HepG2 (cell line): ENCODE results near the gene ZBTB22. TPM values are rescaled to one million over a fixed set of nuclear protein-coding genes. Genes with fewer than 3 reads are reported as not detected.

Source experiments
- ATAC-seq: fragments of 200-7000 bp; cut with Tn5 transposase; 3 replicates; pipeline ENCODE4 v1.9.1; 2020; ENCODE audit warnings: mild to moderate bottlenecking, moderate library complexity
- BruUV-seq: library from RNA; stranded (reverse); fragments of 400-500 nt; replicated peaks from 2 replicates; lab custom pipeline; 2021; lab: Mats Ljungman, UMichigan
- CTCF ChIA-PET: fragments of 300-600 bp; formaldehyde crosslinking; extraction: SDS; loops from one replicate; lab custom pipeline; 2021; ENCODE audit warnings: low total read pairs, inconsistent platforms, low intra/inter-chr PET ratio; lab: Yijun Ruan, JAX
- POLR2A ChIA-PET: fragments of 350-600 bp; sonication (Branson Sonifier 250); formaldehyde crosslinking; loops from one replicate; lab custom pipeline; 2020; ENCODE audit warnings: antibody characterized with exemption, inconsistent platforms; lab: Yijun Ruan, JAX
- DNase-seq: peaks from one replicate; pipeline ENCODE4 v3.0.0-alpha.2; 2015; ENCODE audit warnings: low spot score
- FAIRE-seq: peaks from 3 replicates; lab custom pipeline; 2011; peaks lifted over from hg19 to GRCh38; lab: Jason Lieb, UNC
- H2AFZ ChIP-seq: one replicate; pipeline ENCODE4 v1.6.1; 2011; ENCODE audit warnings: low read length, inconsistent platforms
- H3K27ac ChIP-seq: fragments of 300-600 bp; 3 replicates; pipeline ENCODE4 v1.8.0; 2011; ENCODE audit warnings: mixed run types, mild to moderate bottlenecking, mixed read lengths, low read length, inconsistent platforms; ENCODE audit not compliant: insufficient read depth; ENCODE audit errors: extremely low read length
- H3K27me3 ChIP-seq, 2 experiments: fragments of 200-600 bp in 1 of 2; 2 replicates in 1 of 2; 3 replicates in 1 of 2; pipeline versions ENCODE4 v1.6.0 to v1.8.0; 2011; ENCODE audit warnings: low read length in 2 of 2, mild to moderate bottlenecking in 2 of 2, moderate library complexity in 2 of 2, inconsistent platforms in 1 of 2; ENCODE audit not compliant: insufficient read depth in 2 of 2, control insufficient read depth in 1 of 2
- H3K36me3 ChIP-seq, 2 experiments: fragments of 200-600 bp in 1 of 2; replicated peaks in 1 of 2; 2 replicates in 1 of 2; 3 replicates in 1 of 2; pipeline versions ENCODE4 v1.5.1 to v1.8.0; 2011; ENCODE audit warnings: low read length in 2 of 2, inconsistent platforms in 1 of 2; ENCODE audit not compliant: insufficient read depth in 2 of 2, control insufficient read depth in 1 of 2
- H3K4me1 ChIP-seq: 2 replicates; pipeline ENCODE4 v1.5.1; 2012; ENCODE audit warnings: low read length, inconsistent platforms; ENCODE audit not compliant: insufficient read depth
- H3K4me2 ChIP-seq: 2 replicates; pipeline ENCODE4 v1.6.0; 2011; ENCODE audit warnings: low read depth, low read length, inconsistent platforms
- H3K4me3 ChIP-seq, 3 experiments: fragments of 200-600 bp in 1 of 3; sonication (generic), shearing (Covaris generic) in 1 of 3; replicated peaks in 1 of 3; 2 replicates each; pipeline ENCODE4 v1.5.1; 2011 to 2016; ENCODE audit warnings: low read length in 3 of 3, inconsistent platforms in 2 of 3, low read depth in 2 of 3, mild to moderate bottlenecking in 2 of 3, control low read depth in 1 of 3, mixed read lengths in 1 of 3; ENCODE audit not compliant: insufficient read depth in 1 of 3
- H3K79me2 ChIP-seq: one replicate; pipeline ENCODE4 v1.6.1; 2011; ENCODE audit warnings: low read length, inconsistent platforms; ENCODE audit not compliant: insufficient read depth
- H3K9ac ChIP-seq: 2 replicates; pipeline ENCODE4 v1.6.0; 2011; ENCODE audit warnings: mild to moderate bottlenecking, low read depth, low read length, inconsistent platforms; ENCODE audit not compliant: insufficient read depth
- H3K9me3 ChIP-seq: 2 replicates; pipeline ENCODE4 v1.5.1; 2012; ENCODE audit warnings: mild to moderate bottlenecking, low read length
- H4K20me1 ChIP-seq: 2 replicates; pipeline ENCODE4 v1.6.0; 2011; ENCODE audit warnings: inconsistent platforms, mild to moderate bottlenecking, low read length, moderate library complexity; ENCODE audit not compliant: insufficient read depth
- AGO1 ChIP-seq: fragments of 200-400 bp; formaldehyde crosslinking; IDR thresholded peaks from 2 replicates; pipeline ENCODE4 v1.6.1; 2017; ENCODE audit warnings: mild to moderate bottlenecking, low read depth, low read length, moderate library complexity; ENCODE audit not compliant: poor library complexity, severe bottlenecking
- AGO2 ChIP-seq: fragments of 200-400 bp; formaldehyde crosslinking; optimal IDR thresholded peaks from 2 replicates; pipeline ENCODE3; 2017; ENCODE audit warnings: mild to moderate bottlenecking, low read depth, low read length, moderate library complexity
- NR2F6 ChIP-seq, 2 experiments: IDR thresholded peaks; 2 replicates each; pipeline ENCODE4 v1.6.1; 2016; ENCODE audit warnings: antibody characterized with exemption in 1 of 2, mild to moderate bottlenecking in 1 of 2
- THAP9 ChIP-seq: sonication (generic); formaldehyde crosslinking; IDR thresholded peaks from 2 replicates; pipeline ENCODE4; 2020; ENCODE audit warnings: missing genetic modification reagents, mild to moderate bottlenecking, borderline replicate concordance
- ZFP91 ChIP-seq: sonication (generic); formaldehyde crosslinking; IDR thresholded peaks from 2 replicates; pipeline ENCODE4 v1.9.0; 2022; ENCODE audit warnings: missing genetic modification reagents, mild to moderate bottlenecking, borderline replicate concordance
- ZNF282 ChIP-seq: fragments of 450-650 bp; IDR thresholded peaks from 2 replicates; pipeline ENCODE4 v1.6.1; 2018; ENCODE audit not compliant: partially characterized antibody
- ZNF383 ChIP-seq: sonication (generic); formaldehyde crosslinking; IDR thresholded peaks from 2 replicates; pipeline ENCODE4 v1.4.0; 2020; ENCODE audit warnings: missing genetic modification reagents, mild to moderate bottlenecking, borderline replicate concordance
- ZNF501 ChIP-seq: sonication (generic); formaldehyde crosslinking; IDR thresholded peaks from 2 replicates; pipeline ENCODE4 v1.5.1; 2020; ENCODE audit warnings: mild to moderate bottlenecking, moderate library complexity, missing genetic modification reagents
- ZNF589 ChIP-seq: sonication (generic); formaldehyde crosslinking; conservative IDR thresholded peaks from 2 replicates; pipeline ENCODE4 v1.8.0; 2022; ENCODE audit warnings: mild to moderate bottlenecking, moderate library complexity, missing genetic modification reagents
- WGBS: methylation state at CpG from one replicate; pipeline ENCODE4 v1.1.6; 2017; ENCODE audit warnings: low lambda C conversion rate; 5-methylcytosine and 5-hydroxymethylcytosine counted together
- in situ Hi-C: cut with HindIII; loops from 2 replicates; pipeline ENCODE4 v1.10.0; 2017; ENCODE audit warnings: low pct_unique_long_range_greater_than_20kb; ENCODE audit not compliant: extremely low pct_ligation_motif_present
- intact Hi-C: fragments of 100-400 bp; cut with micrococcal nuclease; formaldehyde crosslinking; loops from one replicate; pipeline ENCODE4 v1.10.0; 2022; ENCODE audit not compliant: unreplicated experiment
- polyA plus RNA-seq, 8 experiments: library from polyadenylated mRNA; depleted of rRNA in 3 of 8; stranded (reverse) in 7 of 8; unstranded in 1 of 8; fragments of >200 nt; fragmentation: Illumina TruSeq in 4 of 8; extraction: Trizol in 4 of 8; gene quantifications; 2 replicates each; pipeline versions ENCODE4 v1.2.1 to v1.2.3, GENCODE V29; 2011 to 2016; ENCODE audit warnings: low read depth in 4 of 8, missing spikeins in 1 of 8, mixed read lengths in 1 of 8; ENCODE audit not compliant: insufficient read depth in 1 of 8
- total RNA-seq, 5 experiments: library from RNA; depleted of rRNA; stranded (reverse); fragments of >200 nt; fragmentation: Illumina TruSeq; extraction: Trizol; gene quantifications; 2 replicates each; pipeline ENCODE4 v1.2.3, GENCODE V29; 2016; ENCODE audit warnings: low read depth in 1 of 5
- TF ChIP-seq, protein P1 (sequence below): sonication (generic); formaldehyde crosslinking; IDR thresholded peaks from 2 replicates; pipeline ENCODE4 v1.5.1; 2020; ENCODE audit warnings: mild to moderate bottlenecking, missing genetic modification reagents, moderate library complexity

ZBTB22 gene
- total and polyA plus RNA-seq, 2 of the 13 experiments (the other 11 are each of a cell fraction or from before 2014, with no cell fraction given) = 8.0 to 10.6 TPM

DNA sequence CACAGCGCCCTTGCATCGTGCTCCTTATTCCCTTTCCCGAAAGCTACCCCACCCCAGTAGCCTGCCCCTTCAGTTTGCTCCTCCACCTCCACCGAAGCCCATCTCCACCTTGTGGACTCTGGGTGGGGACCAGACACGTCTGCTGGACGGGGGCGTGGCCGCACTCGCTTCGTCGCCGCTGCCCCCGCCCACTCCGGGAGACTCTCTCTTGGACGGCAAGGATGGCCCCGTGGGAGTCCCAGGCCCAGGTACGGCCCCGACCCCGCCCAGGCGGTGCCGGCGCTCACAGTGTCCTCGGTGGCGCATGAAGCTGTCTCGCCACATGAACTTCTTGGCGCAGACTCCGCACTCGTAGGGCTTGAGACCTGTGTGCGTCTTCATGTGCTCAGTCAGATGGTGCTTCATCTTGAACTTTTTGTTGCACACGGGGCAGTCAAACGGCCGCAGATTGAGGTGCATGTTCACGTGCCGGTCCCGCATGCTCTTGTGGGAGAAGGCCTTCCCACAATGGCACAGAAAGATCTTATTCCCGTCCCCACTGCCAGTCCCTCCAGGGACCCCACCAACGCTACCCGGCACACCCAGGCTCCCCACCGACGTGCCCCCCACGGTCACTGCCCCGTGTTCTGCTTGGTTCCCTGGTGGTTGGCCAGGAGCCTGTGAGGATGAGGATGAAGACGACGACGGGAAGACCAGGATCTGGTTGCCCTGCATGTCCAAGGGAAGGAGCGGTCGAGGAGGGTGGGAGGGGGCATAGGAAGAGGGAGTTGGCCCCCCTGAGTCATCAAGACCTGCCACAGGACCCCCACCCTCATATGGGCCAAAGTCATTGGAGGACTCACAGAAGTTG is 2.4 kb downstream of the ZBTB22 start:
- ChIA-PET CTCF (no interaction called here), POLR2A (no interaction called here)
- Histone ChIP-seq H3K36me3 (peaks cover 5 to 17% of the 10 kb centered on the region in 2 experiments), H3K9ac (no peak overlapping the region), H3K79me2 (peaks cover 20% of the 10 kb centered on the region), H3K27me3 (no peaks in the 10 kb centered on the region; a peak in 1 of 5 replicates), H3K4me3 (peak overlapping the region in 1 of 3 experiments; percentile 98; a peak in 2 of 6 replicates), H3K4me1 (peaks cover 44% of the 10 kb centered on the region), H4K20me1 (peaks cover 3% of the 10 kb centered on the region; the same call in 1 of the 2 replicates), H3K9me3 (no peaks in the 10 kb centered on the region), H3K27ac (peak overlapping the region; percentile 83), H2AFZ (no peak overlapping the region), H3K4me2 (0 out of 2 replicates have a peak overlapping the region, but pooled peaks have one; percentile 94)
- no peak for ATAC-seq
- FAIRE-seq = no peak
- no TSS peak for BruUV-seq
- 92% methylated on average over 47 of the region's 47 CpGs for WGBS
- no peak for DNase-seq
- intact Hi-C loops (loop anchor here (5.0 kb wide), 1 partner anchor 43 kb away; the partner anchor contains the start of genes RPS18 and VPS52), in situ Hi-C loops (no loop called here)
- TF ChIP-seq, protein P1, sequence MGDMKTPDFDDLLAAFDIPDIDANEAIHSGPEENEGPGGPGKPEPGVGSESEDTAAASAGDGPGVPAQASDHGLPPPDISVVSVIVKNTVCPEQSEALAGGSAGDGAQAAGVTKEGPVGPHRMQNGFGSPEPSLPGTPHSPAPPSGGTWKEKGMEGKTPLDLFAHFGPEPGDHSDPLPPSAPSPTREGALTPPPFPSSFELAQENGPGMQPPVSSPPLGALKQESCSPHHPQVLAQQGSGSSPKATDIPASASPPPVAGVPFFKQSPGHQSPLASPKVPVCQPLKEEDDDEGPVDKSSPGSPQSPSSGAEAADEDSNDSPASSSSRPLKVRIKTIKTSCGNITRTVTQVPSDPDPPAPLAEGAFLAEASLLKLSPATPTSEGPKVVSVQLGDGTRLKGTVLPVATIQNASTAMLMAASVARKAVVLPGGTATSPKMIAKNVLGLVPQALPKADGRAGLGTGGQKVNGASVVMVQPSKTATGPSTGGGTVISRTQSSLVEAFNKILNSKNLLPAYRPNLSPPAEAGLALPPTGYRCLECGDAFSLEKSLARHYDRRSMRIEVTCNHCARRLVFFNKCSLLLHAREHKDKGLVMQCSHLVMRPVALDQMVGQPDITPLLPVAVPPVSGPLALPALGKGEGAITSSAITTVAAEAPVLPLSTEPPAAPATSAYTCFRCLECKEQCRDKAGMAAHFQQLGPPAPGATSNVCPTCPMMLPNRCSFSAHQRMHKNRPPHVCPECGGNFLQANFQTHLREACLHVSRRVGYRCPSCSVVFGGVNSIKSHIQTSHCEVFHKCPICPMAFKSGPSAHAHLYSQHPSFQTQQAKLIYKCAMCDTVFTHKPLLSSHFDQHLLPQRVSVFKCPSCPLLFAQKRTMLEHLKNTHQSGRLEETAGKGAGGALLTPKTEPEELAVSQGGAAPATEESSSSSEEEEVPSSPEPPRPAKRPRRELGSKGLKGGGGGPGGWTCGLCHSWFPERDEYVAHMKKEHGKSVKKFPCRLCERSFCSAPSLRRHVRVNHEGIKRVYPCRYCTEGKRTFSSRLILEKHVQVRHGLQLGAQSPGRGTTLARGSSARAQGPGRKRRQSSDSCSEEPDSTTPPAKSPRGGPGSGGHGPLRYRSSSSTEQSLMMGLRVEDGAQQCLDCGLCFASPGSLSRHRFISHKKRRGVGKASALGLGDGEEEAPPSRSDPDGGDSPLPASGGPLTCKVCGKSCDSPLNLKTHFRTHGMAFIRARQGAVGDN (CRISPR knock-in tag) = peak; percentile 43; the same call in 1 of the 2 replicates
- TF ChIP-seq ZNF282 (no peak), ZFP91 (CRISPR knock-in tag) (peak; percentile 57; the same call in 1 of the 2 replicates), ZNF589 (0 out of 2 replicates have a peak, but pooled peaks have one; percentile 68), ZNF383 (CRISPR knock-in tag) (no peak), NR2F6 (IDR thresholded peaks at IDR 0.05) (no peak), NR2F6 (CRISPR knock-in tag; IDR thresholded peaks at IDR 0.05) (no peak), THAP9 (CRISPR knock-in tag) (peak; percentile 39; the same call in 1 of the 2 replicates), AGO2 (peak; percentile 94), ZNF501 (CRISPR knock-in tag) (0 out of 2 replicates have a peak, but pooled peaks have one; percentile 38), AGO1 (peak; percentile 93)
